ENCODE results near the gene ARIH2.

ARIH2 gene

DNA sequence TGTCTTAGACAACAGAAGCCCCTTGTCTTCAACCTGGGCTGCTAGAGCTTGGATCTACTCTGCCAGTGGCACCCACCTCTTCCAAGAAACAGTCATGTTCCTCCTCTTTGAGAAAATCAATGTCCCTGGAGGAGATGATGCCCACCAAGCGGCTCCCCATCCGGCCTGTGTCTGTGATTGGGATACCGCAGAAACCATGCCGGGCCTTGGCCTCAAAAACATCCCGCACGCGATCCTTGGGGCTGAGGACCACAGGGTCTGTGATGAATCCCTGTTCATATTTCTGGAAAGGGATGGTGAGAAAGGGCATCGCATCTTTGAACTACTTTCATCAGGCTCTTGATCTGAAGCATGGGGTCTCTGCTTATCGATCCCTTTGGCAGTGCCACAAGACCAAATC lies 109.0 kb downstream of the ARIH2 start:
- TF ChIP-seq NFIC (IDR thresholded peaks at IDR 0.05) = no peak

- TF ChIP-seq EP300 (IDR thresholded peaks at IDR 0.05; ENCODE audit: borderline replicate concordance) (no peak), YY1 (IDR thresholded peaks at IDR 0.05; ENCODE audit: low read depth) (no peak), ZBTB7A (IDR thresholded peaks at IDR 0.05; ENCODE audit: low read depth) (no peak), FOXM1 (IDR thresholded peaks at IDR 0.05; ENCODE audit: borderline replicate concordance, low read depth) (no peak), RAD21 (IDR thresholded peaks at IDR 0.05; ENCODE audit: low read depth) (no peak), CREB1 (IDR thresholded peaks at IDR 0.05; ENCODE audit: low read depth) (no peak), NFIC (IDR thresholded peaks at IDR 0.05) (no peak), MAX (IDR thresholded peaks at IDR 0.05) (no peak), TAF1 (IDR thresholded peaks at IDR 0.05; ENCODE audit: low read depth) (no peak)
- TF ChIP-seq, protein P1, sequence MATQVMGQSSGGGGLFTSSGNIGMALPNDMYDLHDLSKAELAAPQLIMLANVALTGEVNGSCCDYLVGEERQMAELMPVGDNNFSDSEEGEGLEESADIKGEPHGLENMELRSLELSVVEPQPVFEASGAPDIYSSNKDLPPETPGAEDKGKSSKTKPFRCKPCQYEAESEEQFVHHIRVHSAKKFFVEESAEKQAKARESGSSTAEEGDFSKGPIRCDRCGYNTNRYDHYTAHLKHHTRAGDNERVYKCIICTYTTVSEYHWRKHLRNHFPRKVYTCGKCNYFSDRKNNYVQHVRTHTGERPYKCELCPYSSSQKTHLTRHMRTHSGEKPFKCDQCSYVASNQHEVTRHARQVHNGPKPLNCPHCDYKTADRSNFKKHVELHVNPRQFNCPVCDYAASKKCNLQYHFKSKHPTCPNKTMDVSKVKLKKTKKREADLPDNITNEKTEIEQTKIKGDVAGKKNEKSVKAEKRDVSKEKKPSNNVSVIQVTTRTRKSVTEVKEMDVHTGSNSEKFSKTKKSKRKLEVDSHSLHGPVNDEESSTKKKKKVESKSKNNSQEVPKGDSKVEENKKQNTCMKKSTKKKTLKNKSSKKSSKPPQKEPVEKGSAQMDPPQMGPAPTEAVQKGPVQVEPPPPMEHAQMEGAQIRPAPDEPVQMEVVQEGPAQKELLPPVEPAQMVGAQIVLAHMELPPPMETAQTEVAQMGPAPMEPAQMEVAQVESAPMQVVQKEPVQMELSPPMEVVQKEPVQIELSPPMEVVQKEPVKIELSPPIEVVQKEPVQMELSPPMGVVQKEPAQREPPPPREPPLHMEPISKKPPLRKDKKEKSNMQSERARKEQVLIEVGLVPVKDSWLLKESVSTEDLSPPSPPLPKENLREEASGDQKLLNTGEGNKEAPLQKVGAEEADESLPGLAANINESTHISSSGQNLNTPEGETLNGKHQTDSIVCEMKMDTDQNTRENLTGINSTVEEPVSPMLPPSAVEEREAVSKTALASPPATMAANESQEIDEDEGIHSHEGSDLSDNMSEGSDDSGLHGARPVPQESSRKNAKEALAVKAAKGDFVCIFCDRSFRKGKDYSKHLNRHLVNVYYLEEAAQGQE (IDR thresholded peaks at IDR 0.05; ENCODE audit: low read depth) = no peak
Measured at GRCh38 chr3:49028298-49028672, 109.6 kb downstream of the ARIH2 start.

DNA sequence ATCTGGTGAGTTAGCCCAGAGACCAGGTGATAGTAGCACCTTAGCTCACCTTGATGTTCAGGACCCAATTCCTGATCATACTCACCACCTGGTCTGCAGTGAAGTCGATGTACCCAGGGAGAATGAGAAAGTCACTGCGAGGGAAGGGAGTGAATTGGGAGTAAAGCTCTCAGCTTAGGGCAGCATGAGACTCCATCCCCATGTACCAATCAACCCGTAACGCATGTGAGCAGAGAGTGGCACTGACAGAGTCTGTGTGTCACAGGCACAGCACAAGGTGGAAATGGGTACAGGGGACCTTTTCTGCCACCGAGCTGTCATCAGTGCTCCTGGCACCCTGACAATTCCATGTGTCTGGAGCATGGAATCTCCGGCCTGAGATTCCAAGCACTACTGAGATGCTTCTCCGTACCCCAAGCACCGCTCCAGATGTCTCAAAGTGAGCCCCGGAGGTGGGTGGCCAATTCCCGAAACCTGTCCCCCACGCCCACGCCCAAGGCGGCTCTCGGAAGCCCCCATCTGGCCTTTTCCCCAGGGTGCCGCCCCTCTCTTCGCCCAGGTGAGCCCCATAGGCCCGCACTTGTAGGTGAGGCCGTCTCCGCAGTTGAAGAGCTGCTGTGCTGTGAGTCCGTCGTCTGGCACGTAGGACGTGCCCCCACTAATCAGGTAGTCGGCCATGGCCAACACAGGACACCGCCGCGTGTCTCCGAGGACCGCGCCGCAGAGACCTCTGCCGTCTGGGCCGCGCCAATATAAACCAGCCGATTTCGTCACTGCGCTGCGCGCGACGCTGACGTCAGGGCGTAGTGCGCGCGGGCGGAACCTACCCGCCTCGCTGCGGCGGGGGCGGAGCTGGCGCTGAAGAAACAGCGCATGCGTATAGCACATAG lies 110.3 kb downstream of the ARIH2 start, which contains the start of gene IMPDH2:
TSS of gene IMPDH2 (minus strand) at position 726 of the 890 bp plus-strand sequence. CDS start at position 678, 48 bp downstream.
- TF ChIP-seq NFIC (IDR thresholded peaks at IDR 0.05) (no peak), YY1 (IDR thresholded peaks at IDR 0.05; ENCODE audit: low read depth) (peak; percentile 80), EGR1 (IDR thresholded peaks at IDR 0.05) (peak; percentile 60; the same call in 1 of the 2 replicates), CEBPB (IDR thresholded peaks at IDR 0.05) (peak; percentile 82), TAF1 (IDR thresholded peaks at IDR 0.05; ENCODE audit: low read depth) (peak; percentile 93), TEAD4 (IDR thresholded peaks at IDR 0.05) (peak; percentile 59), TCF12 (IDR thresholded peaks at IDR 0.05; ENCODE audit: low read depth) (peak; percentile 75; the same call in 1 of the 2 replicates), FOXM1 (IDR thresholded peaks at IDR 0.05; ENCODE audit: borderline replicate concordance, low read depth) (peak; percentile 35; the same call in 1 of the 2 replicates), MAX (IDR thresholded peaks at IDR 0.05) (peak; percentile 98), CREB1 (IDR thresholded peaks at IDR 0.05; ENCODE audit: low read depth) (peak; percentile 92), EP300 (IDR thresholded peaks at IDR 0.05; ENCODE audit: borderline replicate concordance) (peak; percentile 27; the same call in 1 of the 2 replicates), RAD21 (IDR thresholded peaks at IDR 0.05; ENCODE audit: low read depth) (peak; percentile 1; the same call in 1 of the 2 replicates), ZBTB7A (IDR thresholded peaks at IDR 0.05; ENCODE audit: low read depth) (no peak)
- TF ChIP-seq, protein P1 (IDR thresholded peaks at IDR 0.05; ENCODE audit: low read depth) = no peak
- TF ChIP-seq, protein P2, sequence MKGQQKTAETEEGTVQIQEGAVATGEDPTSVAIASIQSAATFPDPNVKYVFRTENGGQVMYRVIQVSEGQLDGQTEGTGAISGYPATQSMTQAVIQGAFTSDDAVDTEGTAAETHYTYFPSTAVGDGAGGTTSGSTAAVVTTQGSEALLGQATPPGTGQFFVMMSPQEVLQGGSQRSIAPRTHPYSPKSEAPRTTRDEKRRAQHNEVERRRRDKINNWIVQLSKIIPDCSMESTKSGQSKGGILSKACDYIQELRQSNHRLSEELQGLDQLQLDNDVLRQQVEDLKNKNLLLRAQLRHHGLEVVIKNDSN (IDR thresholded peaks at IDR 0.05) = 0 out of 2 replicates have a peak, but pooled peaks have one; percentile 4

DNA sequence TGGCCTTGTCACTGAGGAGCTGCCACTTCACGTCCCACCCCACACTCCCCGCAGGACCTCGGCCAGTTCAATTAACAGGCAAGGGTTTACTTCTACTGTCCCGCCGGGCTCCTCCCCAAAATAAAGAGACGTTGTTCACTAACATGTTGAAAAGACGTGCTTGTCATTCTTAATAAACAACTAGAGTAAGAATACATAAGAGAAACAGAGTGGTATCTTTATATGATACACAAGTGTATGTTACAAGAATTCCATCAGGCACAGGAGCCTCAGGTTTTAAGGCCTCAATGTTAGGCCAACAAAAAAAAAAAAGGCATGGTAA lies 110.9 kb downstream of the ARIH2 start:
- no peak for TF ChIP-seq ZBTB7A (IDR thresholded peaks at IDR 0.05; ENCODE audit: low read depth)
- TF ChIP-seq EP300 (IDR thresholded peaks at IDR 0.05; ENCODE audit: borderline replicate concordance) = peak; percentile 1; the same call in 1 of the 2 replicates

DNA sequence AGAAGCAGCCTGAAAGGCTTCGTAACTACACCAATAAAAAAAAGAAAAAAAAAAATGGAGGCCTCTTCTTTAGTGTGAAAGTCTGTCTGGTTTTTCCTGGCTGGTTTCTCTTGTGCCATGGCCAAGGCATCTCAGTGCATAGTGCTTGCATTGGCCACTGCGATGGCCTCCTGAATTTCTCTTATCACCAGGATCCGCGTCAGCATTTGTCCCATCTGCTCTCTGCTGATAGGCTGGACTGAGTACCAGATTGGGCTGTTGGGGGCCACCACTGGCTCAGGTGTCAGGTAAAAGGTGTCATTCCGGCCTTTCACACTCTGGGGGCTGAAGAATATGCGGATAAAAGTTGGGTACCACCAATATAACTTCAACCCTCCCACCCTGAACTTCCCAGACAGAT lies 111.7 kb downstream of the ARIH2 start:
- TF ChIP-seq, protein P2 (IDR thresholded peaks at IDR 0.05) = no peak
- TF ChIP-seq NFIC (IDR thresholded peaks at IDR 0.05) (no peak), CEBPB (IDR thresholded peaks at IDR 0.05) (no peak), CREB1 (IDR thresholded peaks at IDR 0.05; ENCODE audit: low read depth) (no peak), MAX (IDR thresholded peaks at IDR 0.05) (no peak), TAF1 (IDR thresholded peaks at IDR 0.05; ENCODE audit: low read depth) (no peak), TCF12 (IDR thresholded peaks at IDR 0.05; ENCODE audit: low read depth) (no peak), FOXM1 (IDR thresholded peaks at IDR 0.05; ENCODE audit: borderline replicate concordance, low read depth) (no peak), TEAD4 (IDR thresholded peaks at IDR 0.05) (no peak), EGR1 (IDR thresholded peaks at IDR 0.05) (no peak), EP300 (IDR thresholded peaks at IDR 0.05; ENCODE audit: borderline replicate concordance) (no peak), ZBTB7A (IDR thresholded peaks at IDR 0.05; ENCODE audit: low read depth) (no peak), YY1 (IDR thresholded peaks at IDR 0.05; ENCODE audit: low read depth) (no peak), RAD21 (IDR thresholded peaks at IDR 0.05; ENCODE audit: low read depth) (no peak)
- TF ChIP-seq, protein P1 (IDR thresholded peaks at IDR 0.05; ENCODE audit: low read depth) = no peak

Measured in Ishikawa (cell line).